ENCODE results near the gene DENND2C.

DNA sequence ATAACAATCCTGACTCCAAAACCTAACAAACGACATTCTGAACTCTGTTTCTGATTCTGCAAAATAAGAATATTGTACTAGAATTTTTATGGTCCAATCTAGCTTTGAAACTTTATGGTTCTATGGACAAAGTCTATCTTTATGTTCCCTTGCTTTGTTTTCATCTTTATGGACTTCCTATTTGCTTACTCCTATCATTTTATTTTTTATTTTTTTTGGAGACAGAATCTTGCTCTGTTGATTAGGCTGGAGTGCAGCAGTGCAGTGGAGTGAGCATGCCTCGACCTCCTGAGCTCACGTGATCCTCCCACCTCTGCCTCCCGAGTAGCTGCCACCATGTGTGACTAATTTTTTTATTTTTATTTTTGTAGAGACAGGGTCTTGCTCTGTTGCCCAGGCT lies 43.1 kb upstream of the DENND2C start:
- TF ChIP-seq, protein P1, sequence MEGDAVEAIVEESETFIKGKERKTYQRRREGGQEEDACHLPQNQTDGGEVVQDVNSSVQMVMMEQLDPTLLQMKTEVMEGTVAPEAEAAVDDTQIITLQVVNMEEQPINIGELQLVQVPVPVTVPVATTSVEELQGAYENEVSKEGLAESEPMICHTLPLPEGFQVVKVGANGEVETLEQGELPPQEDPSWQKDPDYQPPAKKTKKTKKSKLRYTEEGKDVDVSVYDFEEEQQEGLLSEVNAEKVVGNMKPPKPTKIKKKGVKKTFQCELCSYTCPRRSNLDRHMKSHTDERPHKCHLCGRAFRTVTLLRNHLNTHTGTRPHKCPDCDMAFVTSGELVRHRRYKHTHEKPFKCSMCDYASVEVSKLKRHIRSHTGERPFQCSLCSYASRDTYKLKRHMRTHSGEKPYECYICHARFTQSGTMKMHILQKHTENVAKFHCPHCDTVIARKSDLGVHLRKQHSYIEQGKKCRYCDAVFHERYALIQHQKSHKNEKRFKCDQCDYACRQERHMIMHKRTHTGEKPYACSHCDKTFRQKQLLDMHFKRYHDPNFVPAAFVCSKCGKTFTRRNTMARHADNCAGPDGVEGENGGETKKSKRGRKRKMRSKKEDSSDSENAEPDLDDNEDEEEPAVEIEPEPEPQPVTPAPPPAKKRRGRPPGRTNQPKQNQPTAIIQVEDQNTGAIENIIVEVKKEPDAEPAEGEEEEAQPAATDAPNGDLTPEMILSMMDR (IDR thresholded peaks at IDR 0.05), result no peak
- TF ChIP-seq POLR2A (IDR thresholded peaks at IDR 0.05) (no peak), POLR2AphosphoS5 (IDR thresholded peaks at IDR 0.05) (no peak), EP300 (IDR thresholded peaks at IDR 0.05) (no peak)

Data from sigmoid colon (tissue), 4 donors.